ENCODE data around the gene COX6A2. TPM values are rescaled to one million over a fixed set of nuclear protein-coding genes. Genes with fewer than 3 reads are reported as not detected.
"Not testable (repeated sequence)": the region's sequence is repeated elsewhere in the genome, so short reads cannot be mapped to it uniquely, and the experiment has no call there.

COX6A2 gene
- total RNA-seq, 1 experiment from 2014 or later, result not detected

- H3K4me3 ChIP-seq (ENCODE audit: low read depth in 2 of 2, low read length in 2 of 2), result no peak overlapping the region
- ATAC-seq (no peak), DNase-seq (ENCODE audit: low read depth, low spot score) (no peak)
- intact Hi-C loops (cut with micrococcal nuclease; ENCODE audit: unreplicated experiment) (no loop called here), in situ Hi-C loops (cut with HindIII; ENCODE audit: low pct_unique_long_range_greater_than_20kb, low sequenced_read_pairs) (no loop called here)
- no peaks in the 10 kb centered on the region for H3K27me3 ChIP-seq (ENCODE audit: control insufficient read depth, insufficient read depth, low read length)
- no peaks in the 10 kb centered on the region for H3K36me3 ChIP-seq (ENCODE audit: control insufficient read depth, insufficient read depth, low read length)
- ChIA-PET CTCF (no interaction called here), POLR2A (interaction anchor here (0.5 kb wide), 1 partner anchor 20 kb away, joined by 4 read pairs; no protein-coding TSS in a partner anchor)
- BruUV-seq (replicated peaks), result no TSS peak
- TF ChIP-seq TCF7L2 (IDR thresholded peaks at IDR 0.05; ENCODE audit: low read depth, low read length) (no peak), REST (IDR thresholded peaks at IDR 0.05; ENCODE audit: insufficient read depth in 1 of 2, low read depth in 2 of 2, low read length in 1 of 2) (no peak), POLR2AphosphoS5 (IDR thresholded peaks at IDR 0.05; ENCODE audit: low read depth, low read length) (no peak), CTCF (IDR thresholded peaks at IDR 0.05) (no peak), SIN3A (IDR thresholded peaks at IDR 0.05; ENCODE audit: borderline replicate concordance, insufficient read depth, low read depth, low read length) (no peak)
- no peak overlapping the region for H3K27ac ChIP-seq (ENCODE audit: low read length)
- H3K9me3 ChIP-seq (ENCODE audit: control insufficient read depth, insufficient read depth, low read depth, low read length), result no peaks in the 10 kb centered on the region
- H3K4me1 ChIP-seq (ENCODE audit: control insufficient read depth, insufficient read depth, low read length), result no peaks in the 10 kb centered on the region
Measured at GRCh38 chr16:31417916-31418315, 10.2 kb downstream of the COX6A2 start.

- BruUV-seq (replicated peaks); in situ Hi-C loops (cut with HindIII; ENCODE audit: low pct_unique_long_range_greater_than_20kb, low sequenced_read_pairs); H3K4me1 ChIP-seq (ENCODE audit: control insufficient read depth, insufficient read depth, low read length); ATAC-seq; POLR2A ChIA-PET; H3K36me3 ChIP-seq (ENCODE audit: control insufficient read depth, insufficient read depth, low read length); H3K27ac ChIP-seq (ENCODE audit: low read length); H3K9me3 ChIP-seq (ENCODE audit: control insufficient read depth, insufficient read depth, low read depth, low read length); H3K27me3 ChIP-seq (ENCODE audit: control insufficient read depth, insufficient read depth, low read length); CTCF ChIA-PET; H3K4me3 ChIP-seq (ENCODE audit: low read depth in 2 of 2, low read length in 2 of 2); DNase-seq (ENCODE audit: low read depth, low spot score); intact Hi-C loops (cut with micrococcal nuclease; ENCODE audit: unreplicated experiment): not testable (repeated sequence)
Measured at GRCh38 chr16:31417036-31417435, 11.1 kb downstream of the COX6A2 start.

- H3K36me3 ChIP-seq (ENCODE audit: control insufficient read depth, insufficient read depth, low read length), result no peaks in the 10 kb centered on the region
- DNase-seq (ENCODE audit: low read depth, low spot score), result no peak
- no peaks in the 10 kb centered on the region for H3K4me1 ChIP-seq (ENCODE audit: control insufficient read depth, insufficient read depth, low read length)
- in situ Hi-C loops (cut with HindIII; ENCODE audit: low pct_unique_long_range_greater_than_20kb, low sequenced_read_pairs), result no loop called here
- H3K27me3 ChIP-seq (ENCODE audit: control insufficient read depth, insufficient read depth, low read length), result no peaks in the 10 kb centered on the region
- no peak for ATAC-seq
- no peak overlapping the region for H3K4me3 ChIP-seq (ENCODE audit: low read depth in 2 of 2, low read length in 2 of 2)
- no peaks in the 10 kb centered on the region for H3K9me3 ChIP-seq (ENCODE audit: control insufficient read depth, insufficient read depth, low read depth, low read length)
- ChIA-PET POLR2A (no interaction called here), CTCF (interaction anchor here (0.5 kb wide), 1 partner anchor 361 kb away, joined by 4 read pairs; no protein-coding TSS in a partner anchor)
- BruUV-seq (replicated peaks), result no TSS peak
- intact Hi-C loops (cut with micrococcal nuclease; ENCODE audit: unreplicated experiment), result no loop called here
- no peak for TF ChIP-seq CTCF (IDR thresholded peaks at IDR 0.05)
- no peak for TF ChIP-seq SIN3A (IDR thresholded peaks at IDR 0.05; ENCODE audit: borderline replicate concordance, insufficient read depth, low read depth, low read length)
- no peak for TF ChIP-seq POLR2AphosphoS5 (IDR thresholded peaks at IDR 0.05; ENCODE audit: low read depth, low read length)
- no peak for TF ChIP-seq TCF7L2 (IDR thresholded peaks at IDR 0.05; ENCODE audit: low read depth, low read length)
- no peak for TF ChIP-seq REST (IDR thresholded peaks at IDR 0.05; ENCODE audit: insufficient read depth in 1 of 2, low read depth in 2 of 2, low read length in 1 of 2)
- H3K27ac ChIP-seq (ENCODE audit: low read length), result no peak overlapping the region
Measured at GRCh38 chr16:31416371-31416770, 11.8 kb downstream of the COX6A2 start.
